IMR-90 (cell line): ENCODE data around the gene AMPD3. TPM values are rescaled to one million over a fixed set of nuclear protein-coding genes. Genes with fewer than 3 reads are reported as not detected.

ENCODE experiments used
- ATAC-seq: fragments of 200-7000 bp; cut with Tn5 transposase; 2 replicates; pipeline ENCODE4 v1.9.1; 2020; ENCODE audit warnings: low read depth, mild to moderate bottlenecking, moderate library complexity
- BruUV-seq: library from RNA; stranded (reverse); fragments of 400-500 nt; replicated peaks from 2 replicates; lab custom pipeline; 2021; lab: Mats Ljungman, UMichigan
- CTCF ChIA-PET: fragments of 300-600 bp; formaldehyde crosslinking; extraction: SDS; loops from one replicate; lab custom pipeline; 2021; ENCODE audit warnings: antibody characterized with exemption; lab: Yijun Ruan, JAX
- POLR2A ChIA-PET: fragments of 300-600 bp; sonication (Branson Sonifier 250); formaldehyde crosslinking; loops from one replicate; lab custom pipeline; 2022; ENCODE audit warnings: antibody characterized with exemption; ENCODE audit not compliant: unreplicated experiment; lab: Charles Lee
- DNase-seq: peaks from one replicate; pipeline ENCODE4 v3.0.0; 2013
- H2AFZ ChIP-seq: replicated peaks from 2 replicates; pipeline ENCODE3; 2013; ENCODE audit warnings: low read length, mild to moderate bottlenecking; ENCODE audit not compliant: poor library complexity
- H2AK5ac ChIP-seq: 2 replicates; pipeline ENCODE4 v1.6.1; 2013; ENCODE audit warnings: low read depth, low read length, inconsistent platforms
- H2AK9ac ChIP-seq: replicated peaks from 2 replicates; pipeline ENCODE3; 2013; ENCODE audit warnings: mild to moderate bottlenecking, low read depth, low read length, moderate library complexity; ENCODE audit not compliant: poor library complexity
- H2BK120ac ChIP-seq: 2 replicates; pipeline ENCODE4 v1.6.1; 2013; ENCODE audit warnings: low read depth, low read length, inconsistent platforms
- H2BK15ac ChIP-seq: 3 replicates; pipeline ENCODE4 v1.6.1; 2013; ENCODE audit warnings: low read depth, low read length, inconsistent platforms
- H2BK20ac ChIP-seq: 2 replicates; pipeline ENCODE4 v1.6.1; 2013; ENCODE audit warnings: low read depth, mild to moderate bottlenecking, inconsistent platforms, low read length, moderate library complexity
- H2BK5ac ChIP-seq: 2 replicates; pipeline ENCODE4 v1.6.1; 2013; ENCODE audit warnings: mild to moderate bottlenecking, low read depth, low read length, inconsistent platforms; ENCODE audit not compliant: poor library complexity, severe bottlenecking
- H3K14ac ChIP-seq: replicated peaks from 2 replicates; pipeline ENCODE4 v1.6.1; 2013; ENCODE audit warnings: low read depth, low read length, inconsistent platforms
- H3K18ac ChIP-seq: 2 replicates; pipeline ENCODE4 v1.6.1; 2013; ENCODE audit warnings: low read depth, low read length, control low read depth
- H3K23ac ChIP-seq: 2 replicates; pipeline ENCODE4 v1.6.1; 2013; ENCODE audit warnings: low read depth, low read length, inconsistent platforms
- H3K27ac ChIP-seq: 2 replicates; pipeline ENCODE4 v1.5.1; 2013; ENCODE audit warnings: mild to moderate bottlenecking, control low read depth, low read length; ENCODE audit not compliant: insufficient read depth
- H3K27me3 ChIP-seq: 2 replicates; pipeline ENCODE4 v1.6.1; 2013; ENCODE audit warnings: low read length; ENCODE audit not compliant: control insufficient read depth, insufficient read depth
- H3K36me3 ChIP-seq: 2 replicates; pipeline ENCODE4 v1.6.1; 2013; ENCODE audit warnings: low read length, mixed read lengths; ENCODE audit not compliant: control insufficient read depth, insufficient read depth
- H3K4ac ChIP-seq: 2 replicates; pipeline ENCODE4 v1.6.1; 2013; ENCODE audit warnings: low read depth, low read length, inconsistent platforms
- H3K4me1 ChIP-seq: 2 replicates; pipeline ENCODE4 v1.6.1; 2013; ENCODE audit warnings: low read length, mixed read lengths; ENCODE audit not compliant: control insufficient read depth, insufficient read depth
- H3K4me2 ChIP-seq: 2 replicates; pipeline ENCODE4 v1.6.1; 2013; ENCODE audit warnings: low read depth, mild to moderate bottlenecking, control low read depth, low read length, moderate library complexity
- H3K4me3 ChIP-seq: 2 replicates; pipeline ENCODE4 v1.5.1; 2013; ENCODE audit warnings: low read depth, mild to moderate bottlenecking, control low read depth, low read length, moderate library complexity; ENCODE audit not compliant: insufficient read depth
- H3K56ac ChIP-seq: 2 replicates; pipeline ENCODE4 v1.6.1; 2013; ENCODE audit warnings: low read length, inconsistent platforms; ENCODE audit not compliant: insufficient read depth; ENCODE audit errors: extremely low read depth
- H3K79me1 ChIP-seq, 2 experiments: 2 replicates each; pipeline ENCODE4 v1.6.1; 2013; ENCODE audit warnings: low read length in 2 of 2, inconsistent platforms in 1 of 2, low read depth in 1 of 2
- H3K9ac ChIP-seq: 2 replicates; pipeline ENCODE4 v1.6.1; 2013; ENCODE audit warnings: low read depth, low read length, control low read depth
- H3K9me1 ChIP-seq: 2 replicates; pipeline ENCODE4 v1.6.1; 2013; ENCODE audit warnings: low read length, inconsistent platforms; ENCODE audit not compliant: insufficient read depth
- H3K9me3 ChIP-seq: 2 replicates; pipeline ENCODE4 v1.6.1; 2013; ENCODE audit warnings: low read length; ENCODE audit not compliant: control insufficient read depth, insufficient read depth
- H4K20me1 ChIP-seq: 2 replicates; pipeline ENCODE4 v1.6.1; 2013; ENCODE audit warnings: low read length, inconsistent platforms; ENCODE audit not compliant: insufficient read depth
- H4K5ac ChIP-seq: 2 replicates; pipeline ENCODE4 v1.6.1; 2013; ENCODE audit warnings: mild to moderate bottlenecking, low read depth, low read length, control low read depth
- H4K8ac ChIP-seq, 2 experiments: 2 replicates each; pipeline ENCODE4 v1.6.1; 2013; ENCODE audit warnings: low read depth in 2 of 2, low read length in 2 of 2, control low read depth in 1 of 2, inconsistent platforms in 1 of 2
- H4K91ac ChIP-seq: 2 replicates; pipeline ENCODE4 v1.6.1; 2013; ENCODE audit warnings: low read depth, low read length, inconsistent platforms; ENCODE audit not compliant: insufficient read depth
- CEBPB ChIP-seq: IDR thresholded peaks from 2 replicates; pipeline ENCODE4 v1.6.1; 2012; ENCODE audit warnings: low read depth, low read length, improper control_type of control experiment
- CHD1 ChIP-seq: IDR thresholded peaks from 2 replicates; pipeline ENCODE4 v1.6.1; 2012; ENCODE audit warnings: low read depth, low read length, improper control_type of control experiment
- FOS ChIP-seq: fragments of 150-350 bp; IDR thresholded peaks from 2 replicates; pipeline ENCODE4 v1.6.1; 2016; ENCODE audit warnings: low read depth, low read length
- MAFK ChIP-seq: IDR thresholded peaks from 2 replicates; pipeline ENCODE4 v1.6.1; 2012; ENCODE audit warnings: low read depth, low read length, improper control_type of control experiment
- MAZ ChIP-seq: IDR thresholded peaks from 2 replicates; pipeline ENCODE4 v1.6.1; 2012; ENCODE audit warnings: low read depth, mild to moderate bottlenecking, low read length, improper control_type of control experiment, moderate library complexity, borderline replicate concordance
- MXI1 ChIP-seq: IDR thresholded peaks from 2 replicates; pipeline ENCODE4 v1.6.1; 2012; ENCODE audit warnings: low read depth, mild to moderate bottlenecking, low read length, moderate library complexity, borderline replicate concordance
- POLR2A ChIP-seq: IDR thresholded peaks from 2 replicates; pipeline ENCODE4 v1.6.1; 2012; ENCODE audit warnings: mild to moderate bottlenecking, low read depth, low read length
- RAD21 ChIP-seq: IDR thresholded peaks from 2 replicates; pipeline ENCODE4 v1.6.1; 2012; ENCODE audit warnings: low read length, improper control_type of control experiment
- RCOR1 ChIP-seq: IDR thresholded peaks from 2 replicates; pipeline ENCODE4 v1.6.1; 2012; ENCODE audit warnings: mild to moderate bottlenecking, low read length, improper control_type of control experiment; ENCODE audit not compliant: insufficient replicate concordance
- RFX5 ChIP-seq: IDR thresholded peaks from 2 replicates; pipeline ENCODE4 v1.8.0; 2012; ENCODE audit warnings: low read depth, mild to moderate bottlenecking, low read length, moderate library complexity
- WGBS, 2 experiments: methylation state at CpG; one replicate each; pipeline versions ENCODE4 v1.1.5 to v1.1.7; 2013; ENCODE audit warnings: missing lambda C conversion rate in 2 of 2; ENCODE audit not compliant: insufficient read length in 1 of 2; ENCODE audit errors: extremely low coverage in 2 of 2; 5-methylcytosine and 5-hydroxymethylcytosine counted together
- dilution Hi-C: fragments of 300-500 bp; cut with HindIII; formaldehyde crosslinking; loops from one replicate; pipeline ENCODE4 v1.14.3; 2018; ENCODE audit warnings: low sequenced_read_pairs; ENCODE audit not compliant: unreplicated experiment
- in situ Hi-C: fragments of 300-500 bp; cut with MboI; formaldehyde crosslinking; loops from 3 replicates; pipeline ENCODE4 v1.14.3; 2019; ENCODE audit warnings: low sequenced_read_pairs, inconsistent platforms, mixed read lengths
- intact Hi-C: fragments of 100-400 bp; cut with micrococcal nuclease; formaldehyde crosslinking; loops from 2 replicates; pipeline ENCODE4 v1.10.0; 2022
- polyA plus RNA-seq, 3 experiments: library from polyadenylated mRNA; depleted of rRNA; stranded (reverse); fragments of >200 nt; gene quantifications; 2 replicates each; pipeline ENCODE4 v1.2.3, GENCODE V29; 2012; ENCODE audit warnings: low replicate concordance in 1 of 3
- total RNA-seq: library from RNA; depleted of rRNA; stranded (reverse); fragments of >200 nt; gene quantifications from 2 replicates; pipeline ENCODE4 v1.2.3, GENCODE V29; 2012
- TF ChIP-seq, protein P1 (sequence below): fragments of 150-350 bp; IDR thresholded peaks from 2 replicates; pipeline ENCODE4 v1.6.1; 2017; ENCODE audit warnings: mild to moderate bottlenecking, antibody characterized with exemption, low read length, low read depth
- TF ChIP-seq, protein P2 (sequence below): fragments of 150-350 bp; IDR thresholded peaks from 2 replicates; pipeline ENCODE4 v1.6.1; 2016; ENCODE audit warnings: low read depth, mild to moderate bottlenecking, low read length, moderate library complexity, borderline replicate concordance
- TF ChIP-seq, protein P3 (sequence below): conservative IDR thresholded peaks from 2 replicates; pipeline ENCODE4 v1.5.1; 2012; ENCODE audit warnings: mild to moderate bottlenecking, low read depth, low read length, improper control_type of control experiment

AMPD3 gene
- total and polyA plus RNA-seq, 2 of the 4 experiments (the other 2 are of a cell fraction), result 8.6 to 12.1 TPM

GRCh38 chr11:10526974-10527918 lies 72.2 kb downstream of the AMPD3 start:
- no peak overlapping the region for H3K4me3 ChIP-seq
- H2BK120ac ChIP-seq, result peak overlapping the region; percentile 98
- H2BK20ac ChIP-seq, result peak overlapping the region; percentile 99
- H2AK9ac ChIP-seq, result peak overlapping the region; percentile 47
- H3K9me1 ChIP-seq, result peaks cover 2% of the 10 kb centered on the region
- dilution Hi-C loops (no loop called here), intact Hi-C loops (loop anchor here (5.0 to 10.0 kb wide), 2 partner anchors 130 to 202 kb away; no protein-coding TSS in a partner anchor), in situ Hi-C loops (no loop called here)
- H3K9ac ChIP-seq, result peak overlapping the region; percentile 63
- H2BK5ac ChIP-seq, result peak overlapping the region; percentile 100
- TSS peak; percentile 43 for BruUV-seq
- 59% methylated on average over 3 of the region's 6 CpGs; no CpG with 5 or more reads in 1 of the 2 experiments for WGBS, 2 experiments
- no peaks in the 10 kb centered on the region for H4K20me1 ChIP-seq
- H3K79me1 ChIP-seq, result peaks cover 0 to 11% of the 10 kb centered on the region in 2 experiments; a peak in 1 of 4 replicates
- peak overlapping the region; percentile 89 for H3K27ac ChIP-seq
- peak overlapping the region; percentile 91 for H4K91ac ChIP-seq
- DNase-seq, result peak; percentile 66
- H3K14ac ChIP-seq, result peak overlapping the region; percentile 98
- H2BK15ac ChIP-seq, result peak overlapping the region; percentile 98
- no peaks in the 10 kb centered on the region for H3K27me3 ChIP-seq
- peak overlapping the region; percentile 93 for H3K4me2 ChIP-seq
- peaks cover 16% of the 10 kb centered on the region for H3K4me1 ChIP-seq
- H2AK5ac ChIP-seq, result peak overlapping the region; percentile 79
- no peaks in the 10 kb centered on the region for H3K9me3 ChIP-seq
- peak overlapping the region; percentile 95 for H3K56ac ChIP-seq
- H2AFZ ChIP-seq, result no peak overlapping the region
- peak overlapping the region; percentile 51 to 94 for H4K8ac ChIP-seq
- ChIA-PET CTCF (interaction anchor here (1.2 kb wide), 2 partner anchors 14 to 200 kb away, joined by 3 read pairs; partner anchors contain the start of gene RNF141), POLR2A (no interaction called here)
- peaks cover 3% of the 10 kb centered on the region for H3K36me3 ChIP-seq
- H3K18ac ChIP-seq, result peak overlapping the region; percentile 99
- H4K5ac ChIP-seq, result peak overlapping the region; percentile 99
- peak overlapping the region; percentile 92 for H3K4ac ChIP-seq
- peak; percentile 59 for ATAC-seq
- H3K23ac ChIP-seq, result peak overlapping the region; percentile 98
- TF ChIP-seq MAZ (no peak), CHD1 (no peak), MXI1 (no peak), MAFK (no peak), CEBPB (no peak), POLR2A (no peak), RAD21 (no peak), FOS (no peak; the same call in 1 of the 2 replicates), RCOR1 (no peak), RFX5 (no peak)
- TF ChIP-seq, protein P1, sequence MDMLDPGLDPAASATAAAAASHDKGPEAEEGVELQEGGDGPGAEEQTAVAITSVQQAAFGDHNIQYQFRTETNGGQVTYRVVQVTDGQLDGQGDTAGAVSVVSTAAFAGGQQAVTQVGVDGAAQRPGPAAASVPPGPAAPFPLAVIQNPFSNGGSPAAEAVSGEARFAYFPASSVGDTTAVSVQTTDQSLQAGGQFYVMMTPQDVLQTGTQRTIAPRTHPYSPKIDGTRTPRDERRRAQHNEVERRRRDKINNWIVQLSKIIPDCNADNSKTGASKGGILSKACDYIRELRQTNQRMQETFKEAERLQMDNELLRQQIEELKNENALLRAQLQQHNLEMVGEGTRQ, result no peak
- TF ChIP-seq, protein P2, sequence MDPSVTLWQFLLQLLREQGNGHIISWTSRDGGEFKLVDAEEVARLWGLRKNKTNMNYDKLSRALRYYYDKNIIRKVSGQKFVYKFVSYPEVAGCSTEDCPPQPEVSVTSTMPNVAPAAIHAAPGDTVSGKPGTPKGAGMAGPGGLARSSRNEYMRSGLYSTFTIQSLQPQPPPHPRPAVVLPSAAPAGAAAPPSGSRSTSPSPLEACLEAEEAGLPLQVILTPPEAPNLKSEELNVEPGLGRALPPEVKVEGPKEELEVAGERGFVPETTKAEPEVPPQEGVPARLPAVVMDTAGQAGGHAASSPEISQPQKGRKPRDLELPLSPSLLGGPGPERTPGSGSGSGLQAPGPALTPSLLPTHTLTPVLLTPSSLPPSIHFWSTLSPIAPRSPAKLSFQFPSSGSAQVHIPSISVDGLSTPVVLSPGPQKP, result no peak
- TF ChIP-seq, protein P3, sequence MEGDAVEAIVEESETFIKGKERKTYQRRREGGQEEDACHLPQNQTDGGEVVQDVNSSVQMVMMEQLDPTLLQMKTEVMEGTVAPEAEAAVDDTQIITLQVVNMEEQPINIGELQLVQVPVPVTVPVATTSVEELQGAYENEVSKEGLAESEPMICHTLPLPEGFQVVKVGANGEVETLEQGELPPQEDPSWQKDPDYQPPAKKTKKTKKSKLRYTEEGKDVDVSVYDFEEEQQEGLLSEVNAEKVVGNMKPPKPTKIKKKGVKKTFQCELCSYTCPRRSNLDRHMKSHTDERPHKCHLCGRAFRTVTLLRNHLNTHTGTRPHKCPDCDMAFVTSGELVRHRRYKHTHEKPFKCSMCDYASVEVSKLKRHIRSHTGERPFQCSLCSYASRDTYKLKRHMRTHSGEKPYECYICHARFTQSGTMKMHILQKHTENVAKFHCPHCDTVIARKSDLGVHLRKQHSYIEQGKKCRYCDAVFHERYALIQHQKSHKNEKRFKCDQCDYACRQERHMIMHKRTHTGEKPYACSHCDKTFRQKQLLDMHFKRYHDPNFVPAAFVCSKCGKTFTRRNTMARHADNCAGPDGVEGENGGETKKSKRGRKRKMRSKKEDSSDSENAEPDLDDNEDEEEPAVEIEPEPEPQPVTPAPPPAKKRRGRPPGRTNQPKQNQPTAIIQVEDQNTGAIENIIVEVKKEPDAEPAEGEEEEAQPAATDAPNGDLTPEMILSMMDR, result no peak
